SK-N-SH (cell line): ENCODE data around the gene COL4A2. TPM values are rescaled to one million over a fixed set of nuclear protein-coding genes. Genes with fewer than 3 reads are reported as not detected.

ENCODE experiments used
- CTCF ChIA-PET: fragments of 300-600, 350-600 bp; formaldehyde crosslinking; extraction: SDS; loops from one replicate; lab custom pipeline; 2021; lab: Yijun Ruan, JAX
- POLR2A ChIA-PET: fragments of 350-600 bp; sonication (Branson Sonifier 250); formaldehyde crosslinking; extraction: SDS; loops from one replicate; lab custom pipeline; 2020; ENCODE audit warnings: antibody characterized with exemption, inconsistent platforms; lab: Yijun Ruan, JAX
- DNase-seq: peaks from one replicate; pipeline ENCODE4 v3.0.0; 2012
- H2AFZ ChIP-seq: fragments of 200-600 bp; sonication (generic); 2 replicates; pipeline ENCODE4 v1.8.1; 2016; ENCODE audit warnings: antibody characterized with exemption, mild to moderate bottlenecking, low read depth
- H3F3A ChIP-seq: fragments of 200-600 bp; sonication (generic); replicated peaks from 2 replicates; pipeline ENCODE3; 2016; ENCODE audit warnings: antibody characterized with exemption, mild to moderate bottlenecking; ENCODE audit not compliant: insufficient read depth
- H3K27ac ChIP-seq, 2 experiments: fragments of 200-500 bp in 1 of 2; fragments of 200-600 bp in 1 of 2; sonication (Bioruptor generic) in 1 of 2; sonication (generic), shearing (Covaris generic) in 1 of 2; 2 replicates each; pipeline versions ENCODE4 v1.5.1 to v1.6.1; 2014 to 2016; ENCODE audit warnings: low read depth in 2 of 2, inconsistent platforms in 1 of 2, low read length in 1 of 2, mild to moderate bottlenecking in 1 of 2, mixed read lengths in 1 of 2
- H3K27me3 ChIP-seq: fragments of 200-600 bp; sonication (generic), shearing (Covaris generic); 2 replicates; pipeline ENCODE4 v1.6.1; 2016; ENCODE audit warnings: mixed run types; ENCODE audit not compliant: insufficient read depth
- H3K36me3 ChIP-seq, 2 experiments: fragments of 200-500 bp in 1 of 2; fragments of 200-600 bp in 1 of 2; sonication (Bioruptor generic) in 1 of 2; sonication (generic) in 1 of 2; replicated peaks in 1 of 2; 2 replicates each; pipeline versions ENCODE3 to v1.5.1; 2014 to 2016; ENCODE audit warnings: low read length in 1 of 2, mild to moderate bottlenecking in 1 of 2; ENCODE audit not compliant: insufficient read depth in 2 of 2, control insufficient read depth in 1 of 2
- H3K4me1 ChIP-seq, 2 experiments: fragments of 200-500 bp in 1 of 2; fragments of 200-600 bp in 1 of 2; sonication (Bioruptor generic) in 1 of 2; sonication (generic), shearing (Covaris generic) in 1 of 2; 2 replicates each; pipeline versions ENCODE4 v1.5.1 to v1.6.1; 2014 to 2016; ENCODE audit warnings: low read depth in 1 of 2, low read length in 1 of 2, mixed run types in 1 of 2; ENCODE audit not compliant: insufficient read depth in 2 of 2, control insufficient read depth in 1 of 2
- H3K4me2 ChIP-seq: fragments of 200-600 bp; sonication (generic), shearing (Covaris generic); 2 replicates; pipeline ENCODE4 v1.6.1; 2017; ENCODE audit warnings: mixed run types
- H3K4me3 ChIP-seq, 2 experiments: fragments of 200-500 bp in 1 of 2; fragments of 200-600 bp in 1 of 2; sonication (Bioruptor generic) in 1 of 2; sonication (generic), shearing (Covaris generic) in 1 of 2; 2 replicates each; pipeline versions ENCODE4 v1.5.1 to v1.8.1; 2014 to 2016; ENCODE audit warnings: low read depth in 2 of 2, inconsistent platforms in 1 of 2, low read length in 1 of 2, mild to moderate bottlenecking in 1 of 2, mixed read lengths in 1 of 2, moderate library complexity in 1 of 2
- H3K79me2 ChIP-seq: fragments of 200-600 bp; sonication (generic); 2 replicates; pipeline ENCODE4 v1.8.1; 2017; ENCODE audit warnings: mild to moderate bottlenecking; ENCODE audit not compliant: insufficient read depth
- H3K9ac ChIP-seq: fragments of 200-600 bp; sonication (generic); 2 replicates; pipeline ENCODE4 v1.6.1; 2017; ENCODE audit warnings: mixed run types
- H3K9me2 ChIP-seq: fragments of 200-600 bp; sonication (generic); 2 replicates; pipeline ENCODE4 v1.6.1; 2017; ENCODE audit warnings: mixed run types
- H3K9me3 ChIP-seq: fragments of 200-600 bp; sonication (generic); 2 replicates; pipeline ENCODE4 v1.6.1; 2017; ENCODE audit warnings: mixed run types, mild to moderate bottlenecking, moderate library complexity
- H4K20me1 ChIP-seq: fragments of 200-600 bp; sonication (generic); 2 replicates; pipeline ENCODE4 v1.6.1; 2017; ENCODE audit warnings: mild to moderate bottlenecking, mixed run types; ENCODE audit not compliant: insufficient read depth
- CHD2 ChIP-seq: fragments of 150-350 bp; IDR thresholded peaks from 2 replicates; pipeline ENCODE4 v1.6.1; 2018; ENCODE audit warnings: low read length; ENCODE audit not compliant: partially characterized antibody
- FOSL2 ChIP-seq: IDR thresholded peaks from 2 replicates; pipeline ENCODE4 v1.4.0; 2012; ENCODE audit warnings: low read depth, mild to moderate bottlenecking, moderate library complexity, borderline replicate concordance
- FOXM1 ChIP-seq: IDR thresholded peaks from 2 replicates; pipeline ENCODE4 v1.4.0; 2012; ENCODE audit warnings: low read depth, mild to moderate bottlenecking
- GABPA ChIP-seq: IDR thresholded peaks from 2 replicates; pipeline ENCODE4 v1.4.0; 2012; ENCODE audit warnings: low read depth, mild to moderate bottlenecking
- IRF3 ChIP-seq: fragments of 150-350 bp; IDR thresholded peaks from 2 replicates; pipeline ENCODE4 v1.6.1; 2016; ENCODE audit warnings: mild to moderate bottlenecking, low read depth, low read length
- JUND ChIP-seq: IDR thresholded peaks from 2 replicates; pipeline ENCODE4 v1.4.0; 2012
- MAX ChIP-seq: IDR thresholded peaks from 2 replicates; pipeline ENCODE4 v1.4.0; 2012; ENCODE audit warnings: low read depth
- MEF2A ChIP-seq: IDR thresholded peaks from 2 replicates; pipeline ENCODE4 v1.4.0; 2012; ENCODE audit warnings: low read depth, borderline replicate concordance
- MXI1 ChIP-seq: IDR thresholded peaks from 2 replicates; pipeline ENCODE4 v1.6.1; 2012; ENCODE audit warnings: mild to moderate bottlenecking, low read depth, low read length, improper control_type of control experiment
- PBX3 ChIP-seq: IDR thresholded peaks from 2 replicates; pipeline ENCODE4; 2012
- RAD21 ChIP-seq: IDR thresholded peaks from 2 replicates; pipeline ENCODE4 v1.6.1; 2012; ENCODE audit warnings: mild to moderate bottlenecking, low read length
- RCOR1 ChIP-seq: fragments of 150-350 bp; IDR thresholded peaks from 2 replicates; pipeline ENCODE4 v1.6.1; 2017; ENCODE audit warnings: antibody characterized with exemption, low read length
- RFX5 ChIP-seq: IDR thresholded peaks from 2 replicates; pipeline ENCODE4 v1.6.1; 2012; ENCODE audit warnings: mild to moderate bottlenecking, improper control_type of control experiment, low read length
- RXRA ChIP-seq: IDR thresholded peaks from 2 replicates; pipeline ENCODE4 v1.4.0; 2012; ENCODE audit warnings: low read depth, mild to moderate bottlenecking, borderline replicate concordance
- SMC3 ChIP-seq: IDR thresholded peaks from 2 replicates; pipeline ENCODE4 v1.6.1; 2012; ENCODE audit warnings: low read depth, low read length, improper control_type of control experiment
- TEAD4 ChIP-seq: IDR thresholded peaks from 2 replicates; pipeline ENCODE4 v1.4.0; 2012; ENCODE audit warnings: mild to moderate bottlenecking, borderline replicate concordance; ENCODE audit not compliant: insufficient read depth
- USF1 ChIP-seq: IDR thresholded peaks from 2 replicates; pipeline ENCODE4 v1.4.0; 2012; ENCODE audit warnings: low read depth, borderline replicate concordance
- USF2 ChIP-seq: fragments of 150-350 bp; IDR thresholded peaks from 2 replicates; pipeline ENCODE4 v1.6.1; 2017; ENCODE audit warnings: antibody characterized with exemption, low read length, low read depth, borderline replicate concordance
- YY1 ChIP-seq: IDR thresholded peaks from 2 replicates; pipeline ENCODE4 v1.4.0; 2012; ENCODE audit warnings: low read depth, mild to moderate bottlenecking
- ZBTB33 ChIP-seq: IDR thresholded peaks from 2 replicates; pipeline ENCODE4 v1.4.0; 2012; ENCODE audit warnings: low read depth, borderline replicate concordance
- WGBS: methylation state at CpG from one replicate; pipeline ENCODE4 v1.1.6; 2017; ENCODE audit warnings: low lambda C conversion rate; 5-methylcytosine and 5-hydroxymethylcytosine counted together
- polyA plus RNA-seq, 3 experiments: library from polyadenylated mRNA; depleted of rRNA; stranded (reverse); fragments of >200 nt; gene quantifications; 2 replicates each; pipeline ENCODE4 v1.2.3, GENCODE V29; 2012

COL4A2 gene
- polyA plus RNA-seq, 1 of the 3 experiments (the other 2 are of a cell fraction) = 137 TPM

- no peaks in the 10 kb centered on the region for H3K36me3 ChIP-seq
- H2AFZ ChIP-seq = no peak overlapping the region
- H3F3A ChIP-seq = peaks cover 34% of the 10 kb centered on the region
- no peaks in the 10 kb centered on the region for H3K9me2 ChIP-seq
- no peak overlapping the region for H3K9ac ChIP-seq
- no peak overlapping the region for H3K4me3 ChIP-seq
- ChIA-PET POLR2A (interaction anchor here (0.6 kb wide), 1 partner anchor 625 kb away, joined by 5 read pairs; no protein-coding TSS in a partner anchor), CTCF (interaction anchor here (0.9 to 1.9 kb wide), 6 partner anchors 9 to 146 kb away, joined by 3 to 6 read pairs (median 4); no protein-coding TSS in a partner anchor)
- no peaks in the 10 kb centered on the region for H4K20me1 ChIP-seq
- WGBS = 92% methylated on average over 2 of the region's 2 CpGs
- H3K79me2 ChIP-seq = peaks cover 45% of the 10 kb centered on the region
- no peak overlapping the region; a peak in 1 of 4 replicates for H3K27ac ChIP-seq
- no peak for DNase-seq
- no peaks in the 10 kb centered on the region for H3K9me3 ChIP-seq
- H3K4me1 ChIP-seq = peaks cover 24 to 40% of the 10 kb centered on the region in 2 experiments
- no peak overlapping the region for H3K4me2 ChIP-seq
- H3K27me3 ChIP-seq = no peaks in the 10 kb centered on the region
- no peak for TF ChIP-seq PBX3
- TF ChIP-seq YY1 = no peak
- TF ChIP-seq SMC3 = no peak
- no peak for TF ChIP-seq TEAD4
- no peak for TF ChIP-seq RAD21
- no peak for TF ChIP-seq MAX
- no peak for TF ChIP-seq MXI1
- TF ChIP-seq RCOR1 = no peak
- no peak for TF ChIP-seq GABPA
- no peak for TF ChIP-seq USF2
- TF ChIP-seq JUND = no peak
- no peak for TF ChIP-seq FOXM1
- TF ChIP-seq CHD2 = no peak
- no peak for TF ChIP-seq USF1
- no peak for TF ChIP-seq RFX5
- no peak for TF ChIP-seq ZBTB33
- TF ChIP-seq FOSL2 = no peak
- TF ChIP-seq RXRA = no peak
- TF ChIP-seq MEF2A = no peak
- no peak for TF ChIP-seq IRF3
Observed at GRCh38 chr13:110368408-110368807, 61.3 kb downstream of the COL4A2 start.
